ENCODE data around the gene EID3. TPM values are rescaled to one million over a fixed set of nuclear protein-coding genes. Genes with fewer than 3 reads are reported as not detected.

The EID3 gene
- total and polyA plus RNA-seq, 2 donors (not counting 1 experiment from before 2014, with no cell fraction given): 6.4 to 9.4 TPM

- WGBS (ENCODE audit: insufficient coverage): 53% methylated on average over 4 of the region's 8 CpGs
- Mint-ChIP-seq H3K27ac (peak overlapping the region; percentile 87), H3K9me3 (ENCODE audit: insufficient read depth) (no peaks in the 10 kb centered on the region), H3K4me1 (peaks cover 12% of the 10 kb centered on the region), H3K27me3 (no peaks in the 10 kb centered on the region), H3K4me3 (peak overlapping the region; percentile 91)
- Histone ChIP-seq H3K4me2 (replicated peaks; ENCODE audit: low read depth, low read length, poor library complexity, severe bottlenecking) (peak overlapping the region; percentile 82), H3K4me3 (ENCODE audit: control extremely low read depth in 1 of 5, extremely low read depth in 1 of 5, insufficient read depth in 1 of 5, low read depth in 2 of 5, low read length in 4 of 5) (peak overlapping the region; percentile 19 to 64 (median 48)), H3K27me3 (replicated peaks in 1 of 4; ENCODE audit: control extremely low read depth in 1 of 4, control insufficient read depth in 3 of 4, insufficient read depth in 4 of 4, low read length in 3 of 4) (no peaks in the 10 kb centered on the region), H3K9ac (ENCODE audit: low read length) (peak overlapping the region; percentile 69), H3K4me1 (ENCODE audit: control insufficient read depth in 2 of 2, insufficient read depth in 2 of 2, low read length in 2 of 2) (peaks cover 11 to 13% of the 10 kb centered on the region in 2 donors), H3K27ac (ENCODE audit: low read length in 2 of 2) (peak overlapping the region in 1 of 2 donors; percentile 62), H3K9me3 (ENCODE audit: control extremely low read depth in 1 of 3, control insufficient read depth in 2 of 3, insufficient read depth in 1 of 3, low read length in 2 of 3) (no peaks in the 10 kb centered on the region), H2AFZ (ENCODE audit: insufficient read depth, low read depth, low read length, poor library complexity, severe bottlenecking) (peak overlapping the region; percentile 64), H4K20me1 (ENCODE audit: control insufficient read depth, insufficient read depth, low read length, poor library complexity, severe bottlenecking) (no peaks in the 10 kb centered on the region), H3K36me3 (replicated peaks in 1 of 2; ENCODE audit: control extremely low read depth in 1 of 2, control insufficient read depth in 1 of 2, extremely low read depth in 1 of 2, insufficient read depth in 2 of 2, low read length in 1 of 2) (no peaks in the 10 kb centered on the region), H3K79me2 (ENCODE audit: control insufficient read depth, insufficient read depth, low read length) (no peaks in the 10 kb centered on the region)
- DNase-seq: peak; percentile 54
- ATAC-seq (ENCODE audit: low read depth): peak; percentile 69
- no peak for TF ChIP-seq EZH2 (IDR thresholded peaks at IDR 0.05; ENCODE audit: borderline replicate concordance, insufficient read depth, low read depth, low read length, poor library complexity, severe bottlenecking)
- TF ChIP-seq, protein P1, sequence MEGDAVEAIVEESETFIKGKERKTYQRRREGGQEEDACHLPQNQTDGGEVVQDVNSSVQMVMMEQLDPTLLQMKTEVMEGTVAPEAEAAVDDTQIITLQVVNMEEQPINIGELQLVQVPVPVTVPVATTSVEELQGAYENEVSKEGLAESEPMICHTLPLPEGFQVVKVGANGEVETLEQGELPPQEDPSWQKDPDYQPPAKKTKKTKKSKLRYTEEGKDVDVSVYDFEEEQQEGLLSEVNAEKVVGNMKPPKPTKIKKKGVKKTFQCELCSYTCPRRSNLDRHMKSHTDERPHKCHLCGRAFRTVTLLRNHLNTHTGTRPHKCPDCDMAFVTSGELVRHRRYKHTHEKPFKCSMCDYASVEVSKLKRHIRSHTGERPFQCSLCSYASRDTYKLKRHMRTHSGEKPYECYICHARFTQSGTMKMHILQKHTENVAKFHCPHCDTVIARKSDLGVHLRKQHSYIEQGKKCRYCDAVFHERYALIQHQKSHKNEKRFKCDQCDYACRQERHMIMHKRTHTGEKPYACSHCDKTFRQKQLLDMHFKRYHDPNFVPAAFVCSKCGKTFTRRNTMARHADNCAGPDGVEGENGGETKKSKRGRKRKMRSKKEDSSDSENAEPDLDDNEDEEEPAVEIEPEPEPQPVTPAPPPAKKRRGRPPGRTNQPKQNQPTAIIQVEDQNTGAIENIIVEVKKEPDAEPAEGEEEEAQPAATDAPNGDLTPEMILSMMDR (IDR thresholded peaks at IDR 0.05): no peak
- intact Hi-C loops (cut with micrococcal nuclease): loop anchor here (1.0 kb wide), 1 partner anchor 11 kb away; no protein-coding TSS in a partner anchor
- ChIA-PET CTCF (interaction anchor here (0.8 to 1.4 kb wide), 4 partner anchors 10 to 61 kb away, joined by 3 to 5 read pairs (median 4); partner anchors contain the start of gene TXNRD1), POLR2A (interaction anchor here (0.9 to 1.9 kb wide), 2 partner anchors 12 to 816 kb away, joined by 3 to 10 read pairs; no protein-coding TSS in a partner anchor)
Measured at GRCh38 chr12:104276273-104277131, 27.0 kb upstream of the EID3 start.

DNA sequence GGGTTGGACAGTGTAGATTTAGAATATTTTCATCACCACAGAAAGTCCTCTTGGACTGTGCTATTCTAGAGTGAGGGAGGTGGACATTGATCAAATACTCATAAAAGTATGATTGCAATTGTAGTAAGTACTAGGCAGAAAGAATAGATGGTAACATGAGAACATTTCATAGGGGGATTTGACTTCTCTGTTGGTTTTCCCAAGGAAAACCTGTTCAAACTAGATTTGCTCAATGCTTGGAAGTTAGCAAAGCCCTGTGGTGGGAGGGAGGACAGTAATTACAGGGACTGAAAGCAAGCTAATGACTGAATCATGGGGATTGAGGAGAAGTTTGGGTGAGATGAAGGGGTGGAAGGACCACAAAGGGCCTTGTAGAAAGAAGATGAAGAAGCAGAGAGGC is 24.4 kb upstream of the EID3 start:
- H3K9ac ChIP-seq (ENCODE audit: low read length): no peak overlapping the region
- no peak overlapping the region for H3K27ac ChIP-seq (ENCODE audit: low read length in 2 of 2)
- H3K4me3 Mint-ChIP-seq: no peak overlapping the region
- H3K36me3 ChIP-seq (replicated peaks in 1 of 2; ENCODE audit: control extremely low read depth in 1 of 2, control insufficient read depth in 1 of 2, extremely low read depth in 1 of 2, insufficient read depth in 2 of 2, low read length in 1 of 2): no peaks in the 10 kb centered on the region
- ATAC-seq (ENCODE audit: low read depth): no peak
- no peak overlapping the region for H3K4me3 ChIP-seq (ENCODE audit: control extremely low read depth in 1 of 5, extremely low read depth in 1 of 5, insufficient read depth in 1 of 5, low read depth in 2 of 5, low read length in 4 of 5)
- H3K79me2 ChIP-seq (ENCODE audit: control insufficient read depth, insufficient read depth, low read length): no peaks in the 10 kb centered on the region
- no peak overlapping the region for H2AFZ ChIP-seq (ENCODE audit: insufficient read depth, low read depth, low read length, poor library complexity, severe bottlenecking)
- no peaks in the 10 kb centered on the region for H3K27me3 Mint-ChIP-seq
- no peaks in the 10 kb centered on the region for H4K20me1 ChIP-seq (ENCODE audit: control insufficient read depth, insufficient read depth, low read length, poor library complexity, severe bottlenecking)
- no peaks in the 10 kb centered on the region for H3K27me3 ChIP-seq (replicated peaks in 1 of 4; ENCODE audit: control extremely low read depth in 1 of 4, control insufficient read depth in 3 of 4, insufficient read depth in 4 of 4, low read length in 3 of 4)
- intact Hi-C loops (cut with micrococcal nuclease): no loop called here
- peaks cover 11 to 13% of the 10 kb centered on the region in 2 donors for H3K4me1 ChIP-seq (ENCODE audit: control insufficient read depth in 2 of 2, insufficient read depth in 2 of 2, low read length in 2 of 2)
- peaks cover 12% of the 10 kb centered on the region for H3K4me1 Mint-ChIP-seq
- no peak for TF ChIP-seq EZH2 (IDR thresholded peaks at IDR 0.05; ENCODE audit: borderline replicate concordance, insufficient read depth, low read depth, low read length, poor library complexity, severe bottlenecking)
- TF ChIP-seq, protein P1 (IDR thresholded peaks at IDR 0.05): no peak
- no peak overlapping the region for H3K27ac Mint-ChIP-seq
- no peaks in the 10 kb centered on the region for H3K9me3 Mint-ChIP-seq (ENCODE audit: insufficient read depth)
- POLR2A ChIA-PET: no interaction called here
- CTCF ChIA-PET: no interaction called here
- no peak overlapping the region for H3K4me2 ChIP-seq (replicated peaks; ENCODE audit: low read depth, low read length, poor library complexity, severe bottlenecking)
- no peak for DNase-seq
- no peaks in the 10 kb centered on the region for H3K9me3 ChIP-seq (ENCODE audit: control extremely low read depth in 1 of 3, control insufficient read depth in 2 of 3, insufficient read depth in 1 of 3, low read length in 2 of 3)

All from B cell (primary cell).